Urinary bladder (tissue), 4 donors: ENCODE data around the gene FOXP4. TPM values are rescaled to one million over a fixed set of nuclear protein-coding genes. Genes with fewer than 3 reads are reported as not detected.

ENCODE experiments used
- DNase-seq: peaks from one replicate; pipeline ENCODE4 v3.0.0-alpha.2; 2015; ENCODE audit errors: extremely low spot score
- H3K27ac ChIP-seq: one replicate; pipeline ENCODE4 v1.5.1; 2013; ENCODE audit warnings: low read depth, mild to moderate bottlenecking, moderate library complexity
- H3K36me3 ChIP-seq: one replicate; pipeline ENCODE4 v1.6.1; 2013; ENCODE audit warnings: mild to moderate bottlenecking, moderate library complexity; ENCODE audit not compliant: insufficient read depth
- H3K4me1 ChIP-seq: one replicate; pipeline ENCODE4 v1.6.1; 2013; ENCODE audit warnings: mild to moderate bottlenecking, moderate library complexity; ENCODE audit not compliant: insufficient read depth
- H3K4me3 ChIP-seq: one replicate; pipeline ENCODE4 v1.5.1; 2013; ENCODE audit warnings: low read depth, low read length
- WGBS: extraction: QIAGEN DNeasy Blood & Tissue Kit; methylation state at CpG from one replicate; pipeline ENCODE4 v1.1.7; 2013; 5-methylcytosine and 5-hydroxymethylcytosine counted together
- polyA plus RNA-seq: library from polyadenylated mRNA; stranded (reverse); fragments of 200-250 nt; gene quantifications from one replicate; pipeline ENCODE4 v1.2.3, GENCODE V29; 2013
- total RNA-seq: library from RNA; depleted of rRNA; stranded (reverse); fragments of >200 nt; gene quantifications from one replicate; pipeline ENCODE4 v1.2.3, GENCODE V29; 2014
- donor health status: healthy with polysubstance abuse.
- donor health status: healthy.

Gene FOXP4
- total RNA-seq (1.6 TPM), polyA plus RNA-seq (18.0 TPM)

GRCh38 chr6:41545703-41546474, at the start of gene FOXP4:
Gene FOXP4, plus strand, starts transcription at chr6:41546381. Its CDS starts 19,380 bp downstream, at chr6:41565761.
- Histone ChIP-seq H3K27ac (peak within 1 kb of the TSS; percentile 68), H3K4me1 (peaks cover 3% of the 10 kb centered on the region), H3K36me3 (no peaks in the 10 kb centered on the region), H3K4me3 (peak within 1 kb of the TSS; percentile 87)
- DNase-seq = peak; percentile 88
- 1% methylated on average over 61 of the region's 61 CpGs for WGBS

- DNase-seq = no peak
- Histone ChIP-seq H3K4me3 (no peak overlapping the region), H3K4me1 (no peaks in the 10 kb centered on the region), H3K27ac (no peak overlapping the region), H3K36me3 (no peaks in the 10 kb centered on the region)
- WGBS = 88% methylated on average over 3 of the region's 3 CpGs
These were observed 48.6 kb upstream of the FOXP4 start for GRCh38 chr6:41497573-41497972.

- DNase-seq = no peak
- H3K27ac ChIP-seq = no peak overlapping the region
- no peaks in the 10 kb centered on the region for H3K36me3 ChIP-seq
- peaks cover 1% of the 10 kb centered on the region for H3K4me1 ChIP-seq
- WGBS = 75% methylated on average over 2 of the region's 2 CpGs
- no peak overlapping the region for H3K4me3 ChIP-seq
These were observed 48.2 kb upstream of the FOXP4 start for GRCh38 chr6:41497994-41498393.

- Histone ChIP-seq H3K4me1 (peaks cover 2% of the 10 kb centered on the region), H3K36me3 (no peaks in the 10 kb centered on the region), H3K27ac (no peak overlapping the region), H3K4me3 (no peak overlapping the region)
- no peak for DNase-seq
- WGBS = 90% methylated on average over 6 of the region's 6 CpGs
These were observed 47.1 kb upstream of the FOXP4 start for GRCh38 chr6:41498968-41499599.

- Histone ChIP-seq H3K4me3 (no peak overlapping the region), H3K36me3 (no peaks in the 10 kb centered on the region), H3K4me1 (peaks cover 2% of the 10 kb centered on the region), H3K27ac (no peak overlapping the region)
- 62% methylated on average over 3 of the region's 3 CpGs for WGBS
- DNase-seq = no peak
These were observed 45.6 kb upstream of the FOXP4 start for GRCh38 chr6:41500561-41500960.

GRCh38 chr6:41502566-41502916, 43.6 kb upstream of the FOXP4 start:
- H3K36me3 ChIP-seq = no peaks in the 10 kb centered on the region
- DNase-seq = no peak
- peaks cover 2% of the 10 kb centered on the region for H3K4me1 ChIP-seq
- H3K27ac ChIP-seq = no peak overlapping the region
- H3K4me3 ChIP-seq = no peak overlapping the region
- WGBS = 59% methylated on average over 5 of the region's 5 CpGs

GRCh38 chr6:41502917-41503671, 43.1 kb upstream of the FOXP4 start:
- Histone ChIP-seq H3K36me3 (no peaks in the 10 kb centered on the region), H3K4me3 (no peak overlapping the region), H3K4me1 (peaks cover 2% of the 10 kb centered on the region), H3K27ac (no peak overlapping the region)
- no peak for DNase-seq
- 50% methylated on average over 27 of the region's 27 CpGs for WGBS

GRCh38 chr6:41503827-41504465, 42.2 kb upstream of the FOXP4 start:
- WGBS = 2% methylated on average over 52 of the region's 52 CpGs
- DNase-seq = no peak
- H3K27ac ChIP-seq = no peak overlapping the region

GRCh38 chr6:41504466-41505121, 41.6 kb upstream of the FOXP4 start:
- Histone ChIP-seq H3K36me3 (no peaks in the 10 kb centered on the region), H3K27ac (no peak overlapping the region), H3K4me3 (no peak overlapping the region), H3K4me1 (peaks cover 2% of the 10 kb centered on the region)
- DNase-seq = no peak
- WGBS = 8% methylated on average over 31 of the region's 31 CpGs

More at GRCh38 chr6:41503827-41504465, 42.2 kb upstream of the FOXP4 start:
- Histone ChIP-seq H3K36me3 (no peaks in the 10 kb centered on the region), H3K4me1 (peaks cover 2% of the 10 kb centered on the region), H3K4me3 (no peak overlapping the region)

- 5% methylated on average over 57 of the region's 57 CpGs for WGBS
- Histone ChIP-seq H3K27ac (no peak overlapping the region), H3K4me3 (no peak overlapping the region), H3K36me3 (no peaks in the 10 kb centered on the region), H3K4me1 (peaks cover 2% of the 10 kb centered on the region)
- no peak for DNase-seq
These were observed 40.8 kb upstream of the FOXP4 start for GRCh38 chr6:41505122-41506049.

GRCh38 chr6:41508479-41508878, 37.7 kb upstream of the FOXP4 start:
- H3K27ac ChIP-seq = no peak overlapping the region
- H3K4me3 ChIP-seq = no peak overlapping the region
- no peak for DNase-seq
- 86% methylated on average over 6 of the region's 6 CpGs for WGBS
- no peaks in the 10 kb centered on the region for H3K36me3 ChIP-seq
- no peaks in the 10 kb centered on the region for H3K4me1 ChIP-seq

GRCh38 chr6:41509580-41509979, 36.6 kb upstream of the FOXP4 start:
- no peak for DNase-seq
- WGBS = 50% methylated on average over 5 of the region's 5 CpGs
- Histone ChIP-seq H3K27ac (no peak overlapping the region), H3K4me1 (no peaks in the 10 kb centered on the region), H3K36me3 (no peaks in the 10 kb centered on the region), H3K4me3 (no peak overlapping the region)
